Upper lobe of left lung (tissue), 4 donors: ENCODE measurements around the gene MXRA8.

Experiments used
- CTCF ChIP-seq, 6 experiments: fragments of 450-650 bp in 4 of 6; fragments of 200-600 bp in 2 of 6; sonication (generic) in 2 of 6; IDR thresholded peaks; one replicate each; pipeline ENCODE4 v1.5.1; 2016 to 2019; ENCODE audit warnings: antibody characterized with exemption in 6 of 6
- EP300 ChIP-seq, 4 donors: sonication (generic); formaldehyde crosslinking; IDR thresholded peaks; one replicate each; pipeline ENCODE4 v1.5.1; 2017; ENCODE audit warnings: antibody characterized with exemption in 4 of 4, control low read depth in 2 of 4
- POLR2A ChIP-seq, 4 donors: fragments of 450-650 bp; IDR thresholded peaks; one replicate each; pipeline ENCODE4 v1.5.1; 2016 to 2017; ENCODE audit warnings: antibody characterized with exemption in 4 of 4, mild to moderate bottlenecking in 2 of 4
- POLR2AphosphoS5 ChIP-seq, 2 donors: sonication (generic); formaldehyde crosslinking; IDR thresholded peaks; one replicate each; pipeline ENCODE4 v1.5.1; 2017; ENCODE audit warnings: antibody characterized with exemption in 2 of 2

DNA sequence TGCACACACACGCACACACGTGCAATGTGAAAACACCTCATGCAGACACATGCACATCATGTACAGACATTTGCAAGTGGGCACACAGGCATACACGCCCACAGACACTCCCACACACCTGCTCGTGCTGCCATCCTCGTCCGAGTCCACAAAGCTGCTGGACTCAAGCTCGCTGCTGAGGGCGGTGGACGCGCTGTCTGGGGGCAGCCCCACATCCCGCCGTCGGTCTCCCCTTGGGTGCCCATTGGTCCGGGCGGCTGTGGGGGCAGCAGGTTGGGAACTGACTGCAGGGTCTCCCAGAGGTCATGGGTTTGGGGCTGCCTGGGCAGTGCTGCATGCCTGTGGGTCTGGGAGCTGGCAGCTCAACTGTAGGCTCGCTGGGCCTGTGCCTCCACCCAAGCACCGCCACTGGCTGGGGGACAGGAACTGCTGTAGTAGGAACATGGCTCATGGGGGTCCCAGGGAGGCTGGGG lies 16.8 kb downstream of the MXRA8 start:
- TF ChIP-seq CTCF (IDR thresholded peaks at IDR 0.05): no peak
- no peak for TF ChIP-seq POLR2A (IDR thresholded peaks at IDR 0.05)
- TF ChIP-seq POLR2AphosphoS5 (IDR thresholded peaks at IDR 0.05): no peak
- TF ChIP-seq EP300 (IDR thresholded peaks at IDR 0.05): no peak
